GM18498 (cell line): ENCODE results near the gene KLHDC8A.
"Not testable (repeated sequence)": the region's sequence is repeated elsewhere in the genome, so short reads cannot be mapped to it uniquely, and the experiment has no call there.

Experiments used
- ATAC-seq: cut with Tn5 transposase; IDR thresholded peaks from one replicate; pipeline ENCODE4 v1.9.1; 2021; ENCODE audit warnings: mild to moderate bottlenecking, moderate library complexity; ENCODE audit not compliant: unreplicated experiment

Gene KLHDC8A

DNA sequence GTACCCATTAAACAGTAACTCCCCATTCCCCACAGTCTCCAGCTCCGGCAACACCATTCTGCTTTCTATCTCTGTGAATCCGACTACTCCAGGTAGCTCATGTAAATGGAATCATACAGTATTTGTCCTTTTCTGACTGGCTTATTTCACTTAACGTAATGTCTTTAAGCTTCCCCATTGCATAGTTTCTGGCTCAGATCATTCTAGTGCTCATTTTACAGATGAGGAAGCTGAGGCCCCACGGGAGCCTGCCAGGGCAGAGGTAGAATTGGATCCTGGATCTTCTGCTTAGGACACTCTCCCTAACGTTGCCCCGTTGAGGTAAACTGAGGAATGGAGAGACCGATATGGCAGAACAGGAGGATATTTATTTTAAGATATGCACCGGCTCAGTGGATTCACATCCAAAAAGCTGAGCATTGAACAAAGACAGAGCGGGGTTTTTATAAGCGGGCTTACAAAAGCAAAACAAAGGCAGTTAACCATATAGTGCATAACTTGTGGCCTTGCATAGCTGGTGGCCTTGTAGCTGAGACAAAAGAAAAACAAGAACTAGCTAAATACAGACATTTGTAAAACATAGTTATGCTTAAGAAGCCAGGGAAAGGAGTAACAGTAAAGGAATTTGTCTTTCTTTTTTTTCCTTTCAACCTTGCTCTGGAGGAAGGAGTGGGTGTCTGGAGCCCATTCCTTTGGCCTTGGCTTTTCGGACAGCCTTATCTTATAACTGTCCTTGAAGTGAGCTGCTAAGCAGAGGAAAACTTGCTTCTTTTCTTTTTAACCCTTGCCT lies 15.3 kb upstream of the KLHDC8A start:
- ATAC-seq, result no peak

DNA sequence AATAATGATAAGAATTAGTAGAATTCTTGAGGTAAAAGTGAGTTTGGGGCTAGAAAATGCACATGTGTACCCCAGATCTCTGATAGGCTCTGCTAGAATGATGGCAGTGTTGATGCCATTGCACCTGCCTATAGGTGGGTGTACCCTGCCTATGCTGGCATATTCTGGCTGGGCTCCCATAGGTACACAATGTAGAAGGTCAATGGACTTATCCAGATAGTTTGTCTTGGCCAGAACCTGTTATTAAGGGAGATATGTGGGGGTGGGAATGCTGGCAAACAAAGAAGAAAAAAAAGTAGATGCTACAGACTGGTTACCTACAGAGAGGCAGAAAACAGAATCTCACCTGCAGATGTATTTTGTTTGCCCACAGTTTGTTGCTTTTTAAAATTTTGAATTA lies 14.1 kb upstream of the KLHDC8A start:
- no peak for ATAC-seq

DNA sequence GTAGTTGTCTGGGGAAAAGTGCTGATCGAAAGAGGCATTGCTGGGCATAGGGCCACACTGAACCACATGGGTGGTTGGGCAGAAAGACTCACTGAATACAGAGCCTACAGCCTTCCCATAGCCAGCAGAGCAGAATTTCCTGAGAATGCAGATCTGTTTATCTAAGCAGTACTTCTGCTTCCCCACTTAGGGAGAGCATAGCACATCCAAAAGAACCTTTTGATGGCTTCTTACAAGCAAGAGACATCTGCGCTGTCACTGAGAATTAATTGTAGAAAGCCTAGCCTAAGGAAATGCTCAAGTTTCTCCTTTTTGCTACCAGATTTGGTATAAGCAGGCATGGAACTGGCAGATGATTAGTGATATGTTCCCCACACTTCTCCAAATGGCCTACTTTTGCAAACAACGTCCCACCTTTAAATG lies 13.0 kb upstream of the KLHDC8A start:
- ATAC-seq, result no peak

DNA sequence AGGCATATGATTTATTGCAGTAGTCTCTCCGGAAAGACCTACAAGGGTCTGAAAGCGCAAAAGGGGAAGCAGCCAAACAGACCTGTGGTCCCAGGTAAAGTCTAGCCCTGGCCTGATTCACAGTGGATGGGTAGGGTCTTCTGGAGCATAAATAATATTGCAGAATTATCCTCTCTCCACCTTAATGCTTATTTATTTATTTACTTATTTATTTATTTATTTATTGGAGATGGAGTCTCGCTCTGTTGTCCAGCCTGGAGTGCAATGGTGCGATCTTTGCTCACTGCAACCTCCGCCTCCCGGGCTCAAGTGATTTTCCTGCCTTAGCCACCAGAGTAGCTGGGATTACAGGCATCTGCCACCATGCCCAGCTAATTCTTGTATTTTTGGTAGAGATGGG lies 11.8 kb upstream of the KLHDC8A start:
- no peak for ATAC-seq

DNA sequence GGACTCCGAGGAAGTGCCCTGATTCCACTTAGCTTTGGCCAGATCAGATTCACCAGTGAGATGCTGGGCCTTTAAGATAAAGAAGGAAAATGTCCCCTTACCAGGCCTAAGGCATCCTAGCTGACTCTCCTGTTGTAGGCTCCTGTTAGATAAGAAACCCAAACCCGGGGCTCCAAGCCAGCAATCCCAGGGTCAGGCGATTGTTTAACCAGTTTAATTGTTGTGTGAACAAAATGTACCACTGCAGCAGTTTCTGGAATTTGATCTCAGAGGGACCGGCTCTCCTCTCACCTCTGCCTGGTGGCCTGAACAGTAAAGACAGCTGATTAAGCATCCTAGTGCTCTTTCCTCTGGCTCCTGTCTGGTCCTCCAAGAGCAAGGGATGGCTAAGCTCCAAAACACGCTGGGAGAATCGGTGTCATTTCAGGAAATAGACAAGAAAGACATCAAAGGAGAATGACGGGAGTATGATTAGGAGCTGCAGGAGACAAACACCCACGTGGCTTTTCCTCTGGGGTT lies 9.3 kb upstream of the KLHDC8A start:
- ATAC-seq, result no peak

DNA sequence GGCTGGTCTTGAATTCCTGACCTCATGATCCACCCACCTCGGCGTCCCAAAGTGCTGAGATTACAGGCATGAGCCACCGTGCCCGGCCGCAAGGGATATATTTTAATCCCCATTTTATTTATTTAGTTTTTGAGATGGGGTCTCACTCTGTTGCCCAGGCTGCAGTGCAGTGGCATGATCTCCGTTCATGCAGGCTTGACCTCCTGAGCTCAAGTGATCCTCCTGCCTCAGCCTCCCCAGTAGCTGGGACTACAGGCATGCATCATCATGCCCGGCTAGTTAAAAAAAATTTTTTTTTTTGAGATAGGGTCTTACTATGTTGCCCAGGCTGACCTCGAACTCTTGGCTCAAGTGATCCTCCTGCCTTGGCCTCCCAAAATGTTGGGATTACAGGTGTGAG lies 8.4 kb upstream of the KLHDC8A start:
- ATAC-seq, result not testable (repeated sequence)

DNA sequence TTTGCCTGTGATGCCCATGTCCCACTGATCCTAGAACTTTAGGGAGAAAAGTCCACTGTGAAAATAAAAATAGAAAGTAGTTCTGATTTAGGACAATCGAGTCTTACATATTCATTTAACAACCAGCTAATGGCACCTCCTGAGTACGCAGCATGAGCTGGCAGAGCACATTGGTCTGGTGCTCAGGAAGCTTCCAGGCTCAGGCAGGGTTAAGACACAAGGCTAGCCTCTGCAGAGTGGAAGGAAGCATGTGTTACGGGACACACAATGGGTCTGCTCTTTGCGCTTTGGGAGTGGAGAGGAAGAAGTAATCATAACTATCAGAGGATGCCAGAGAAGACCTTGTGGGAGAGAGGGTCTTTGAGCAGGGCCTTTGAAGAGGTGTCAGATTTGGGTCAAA lies 4.2 kb upstream of the KLHDC8A start:
- no peak for ATAC-seq

DNA sequence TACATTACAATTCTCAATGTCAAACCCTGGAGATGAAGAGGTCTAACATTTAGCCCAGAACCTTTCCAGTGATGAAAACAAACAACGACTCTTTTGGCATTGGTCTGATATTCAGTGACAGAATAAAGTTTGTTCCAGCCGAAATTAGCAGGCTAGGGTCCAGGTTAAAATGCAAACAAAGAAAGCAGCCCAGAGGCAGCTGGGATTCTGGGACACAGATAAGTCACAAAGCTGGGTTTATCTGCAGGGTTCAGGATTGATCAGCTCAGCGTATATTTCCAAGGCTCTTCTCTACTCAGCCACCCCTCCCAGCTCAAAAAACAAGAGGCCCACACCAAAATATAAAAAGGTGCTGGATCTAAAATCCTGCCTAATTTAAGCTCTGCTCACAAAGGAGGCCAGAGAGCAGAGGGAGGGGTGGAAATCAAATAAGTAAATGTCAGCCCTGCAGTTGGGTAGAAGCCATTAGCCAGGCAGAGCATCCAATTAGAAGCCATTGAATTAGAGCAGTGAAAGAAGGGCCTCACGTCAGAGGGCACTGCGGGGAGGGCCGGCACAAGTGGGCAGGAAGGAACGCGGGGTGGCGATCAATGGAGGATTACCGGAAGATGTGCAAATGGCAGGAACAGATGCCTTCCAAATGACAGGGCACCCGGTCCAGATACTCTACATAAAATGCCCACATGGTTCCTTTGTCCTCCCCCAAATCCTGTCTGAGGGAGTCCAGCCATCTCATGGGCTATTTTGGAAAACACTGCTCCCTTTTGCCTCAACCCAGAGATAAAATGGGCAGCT lies 3.2 kb upstream of the KLHDC8A start:
- no peak for ATAC-seq

DNA sequence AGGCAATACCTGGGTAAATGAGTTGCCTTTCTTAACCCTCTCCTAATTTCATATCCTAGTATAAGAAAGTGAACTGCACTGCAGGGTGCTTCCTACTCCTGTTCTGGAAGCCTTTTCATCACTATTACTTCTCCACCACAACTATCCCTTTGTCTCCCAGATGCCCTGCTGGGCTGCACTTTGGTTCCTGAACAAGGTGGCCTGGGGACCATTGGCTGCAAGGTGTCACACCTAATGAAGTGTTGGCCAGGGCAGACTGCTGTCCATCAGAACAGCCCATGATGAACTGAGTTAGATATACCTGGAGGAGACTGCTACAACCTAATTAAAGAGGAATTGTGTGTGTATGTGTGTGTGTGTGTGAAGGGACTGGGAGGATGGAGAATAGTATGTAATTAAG lies 1.9 kb upstream of the KLHDC8A start:
- ATAC-seq, result no peak

DNA sequence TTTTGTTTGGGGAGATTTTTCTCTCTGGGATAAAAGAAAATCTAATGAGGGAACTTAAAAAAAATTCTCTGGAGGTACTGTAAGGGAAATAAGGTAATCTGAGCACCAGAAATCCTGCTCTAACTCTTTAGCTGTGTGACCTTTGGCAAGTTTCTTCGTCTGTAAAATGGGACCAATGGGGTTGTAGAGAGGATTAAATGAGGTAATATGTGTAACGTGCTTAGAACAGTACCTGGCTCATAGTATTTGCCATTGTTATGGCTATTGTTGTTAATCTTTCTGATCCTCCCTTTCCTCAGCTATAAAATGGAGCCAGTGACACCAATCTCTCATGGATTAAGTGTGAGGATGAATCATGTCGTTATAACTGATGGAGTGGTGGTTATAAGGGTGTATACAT lies 845 bp upstream of the KLHDC8A start:
- no peak for ATAC-seq

DNA sequence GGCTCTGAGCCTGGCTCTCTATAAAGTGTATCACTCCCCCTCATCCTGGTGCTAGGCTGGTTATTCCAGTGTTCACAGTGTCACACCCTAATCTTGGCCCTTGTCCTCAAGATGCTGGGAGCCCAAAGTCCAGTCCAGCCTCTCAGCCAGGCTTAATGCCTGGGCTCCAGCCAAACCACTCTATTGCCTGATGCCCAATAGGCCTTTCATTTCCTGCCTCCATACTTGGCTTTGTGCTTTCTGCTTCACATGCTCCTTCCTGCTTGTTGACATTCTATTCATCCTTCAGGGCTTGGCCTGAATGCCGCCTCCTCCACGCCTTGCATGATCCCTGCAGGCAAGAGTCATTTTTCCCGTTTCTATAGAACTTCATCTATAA lies 1.7 kb downstream of the KLHDC8A start:
- ATAC-seq, result no peak

DNA sequence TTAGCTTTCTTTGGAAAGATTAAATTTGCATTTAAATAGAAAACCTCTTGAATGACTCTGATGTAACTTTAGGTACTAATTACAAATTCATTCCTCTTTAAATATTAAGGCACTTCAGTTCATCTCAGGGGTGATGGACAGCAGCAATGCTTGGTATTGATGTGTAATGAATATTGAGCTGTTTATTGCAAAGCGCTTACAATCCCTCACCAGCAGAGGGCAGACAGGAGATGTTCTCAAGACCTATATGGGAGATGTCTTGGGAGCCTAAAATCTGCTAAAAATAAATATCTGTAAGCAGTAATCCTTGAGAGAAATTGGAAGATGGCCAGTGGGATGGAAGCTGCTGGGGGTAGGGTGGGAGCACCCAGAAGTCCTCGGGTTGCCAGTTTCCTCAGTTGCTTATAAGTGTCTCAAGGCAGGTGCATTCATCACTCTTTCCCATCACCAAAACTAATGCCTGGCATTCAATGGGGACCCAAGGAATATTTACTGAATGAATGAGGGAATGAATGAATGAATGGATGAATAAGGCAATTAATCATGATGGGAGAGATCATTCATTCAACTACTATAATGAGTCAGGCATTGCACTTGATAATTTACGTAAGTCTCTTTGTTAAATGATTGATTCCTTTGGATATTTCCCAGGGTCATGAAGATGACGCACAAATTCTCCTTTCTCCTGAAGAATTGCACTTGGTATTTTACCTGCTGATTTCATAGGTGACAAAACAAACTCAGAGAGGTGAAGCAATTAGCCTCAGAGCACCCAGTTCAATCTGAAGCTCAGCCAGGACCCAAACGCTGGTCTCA lies 2.3 kb downstream of the KLHDC8A start:
- ATAC-seq, result no peak

DNA sequence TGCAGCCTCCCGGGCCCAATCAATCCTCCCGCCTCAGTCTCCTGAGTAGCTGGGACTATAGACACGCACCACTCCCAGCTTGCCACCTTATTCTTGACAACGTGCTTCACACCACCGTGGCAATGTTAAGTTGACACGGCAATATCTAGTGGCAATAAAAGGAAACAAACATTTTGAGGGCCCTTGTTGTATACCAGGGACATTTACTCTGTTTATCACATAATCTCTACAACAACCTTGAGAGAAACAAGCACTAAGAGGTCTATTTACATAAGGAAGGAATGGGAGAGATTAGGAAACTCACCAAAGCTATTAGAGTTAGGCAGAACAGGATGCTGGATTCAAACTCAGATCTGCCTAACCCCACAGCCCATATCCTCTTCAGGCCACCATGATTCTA lies 3.1 kb downstream of the KLHDC8A start:
- ATAC-seq, result no peak

DNA sequence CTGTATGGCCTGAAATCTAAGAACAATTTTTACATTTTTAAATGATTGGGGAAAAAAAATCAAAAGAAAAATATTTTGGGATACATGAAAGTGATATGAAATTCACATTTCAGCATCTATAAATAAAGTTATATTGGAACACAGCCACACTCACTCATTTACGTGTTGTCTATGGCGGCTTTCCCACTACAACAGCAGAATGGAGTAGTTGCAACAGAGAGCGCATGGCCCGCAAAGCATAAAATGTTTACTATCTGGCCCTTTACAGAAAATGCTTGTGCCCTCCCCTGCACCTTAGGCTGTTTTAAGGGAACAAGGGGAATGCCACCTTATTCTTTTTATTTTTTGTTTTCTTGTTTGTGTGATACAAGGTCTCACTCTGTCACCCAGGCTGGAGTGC lies 3.5 kb downstream of the KLHDC8A start:
- no peak for ATAC-seq

DNA sequence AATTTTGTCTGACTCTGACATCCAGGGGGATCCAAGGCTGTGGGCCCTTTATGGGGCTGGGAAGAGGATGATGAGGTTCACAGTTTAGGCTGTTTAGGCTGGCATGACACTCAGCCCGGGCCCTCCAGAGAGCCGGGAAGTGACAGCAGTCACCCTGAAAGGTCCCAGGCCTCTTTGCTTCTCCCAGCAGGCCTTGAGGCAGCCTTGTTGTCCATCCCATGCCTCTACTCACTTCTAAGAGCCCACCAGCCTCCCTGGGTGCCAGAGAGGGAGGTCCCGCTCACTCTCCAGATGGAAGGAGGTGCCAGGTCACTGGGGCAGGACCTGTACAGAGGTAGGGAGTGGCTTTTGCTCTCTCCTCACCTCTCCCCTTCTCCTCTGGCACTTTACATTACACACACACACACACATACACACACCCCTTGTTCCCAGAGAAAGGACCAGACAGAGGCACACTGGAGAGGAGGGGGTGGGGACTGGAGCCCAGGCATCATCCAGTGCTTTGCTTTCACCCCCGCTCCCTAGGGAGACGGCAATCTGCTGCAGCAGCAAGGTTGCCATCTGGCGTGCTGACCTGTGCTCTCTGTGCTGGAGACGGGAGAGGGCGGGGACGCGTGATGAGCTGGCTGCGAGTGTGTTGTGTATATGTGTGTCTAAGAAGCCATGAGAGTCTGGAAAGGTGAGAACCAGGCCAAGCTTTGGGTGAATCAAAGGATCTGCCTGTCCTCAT lies 4.6 kb downstream of the KLHDC8A start:
- no peak for ATAC-seq

DNA sequence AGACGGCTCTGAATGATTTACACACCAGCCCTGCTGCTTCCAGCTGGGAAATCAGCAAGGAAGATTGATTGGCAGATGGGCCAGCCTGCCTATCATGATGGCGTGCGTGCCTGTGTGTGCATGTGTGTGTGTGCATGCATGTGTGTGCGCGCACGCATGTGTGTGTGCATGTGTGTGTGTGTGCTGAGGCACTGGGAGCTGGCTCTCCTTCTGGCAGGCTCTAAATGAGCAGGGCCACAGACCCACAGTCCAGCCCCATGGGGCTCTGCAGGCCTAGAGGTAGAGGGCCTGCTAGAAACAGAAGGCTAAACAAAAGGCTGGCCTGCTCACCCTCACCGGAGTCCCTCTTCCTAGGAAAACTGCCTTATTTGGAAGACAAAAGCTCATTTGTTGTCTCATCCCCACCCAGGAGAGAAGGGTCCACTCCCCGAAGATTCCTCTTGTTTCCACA lies 6.0 kb downstream of the KLHDC8A start:
- ATAC-seq, result no peak

DNA sequence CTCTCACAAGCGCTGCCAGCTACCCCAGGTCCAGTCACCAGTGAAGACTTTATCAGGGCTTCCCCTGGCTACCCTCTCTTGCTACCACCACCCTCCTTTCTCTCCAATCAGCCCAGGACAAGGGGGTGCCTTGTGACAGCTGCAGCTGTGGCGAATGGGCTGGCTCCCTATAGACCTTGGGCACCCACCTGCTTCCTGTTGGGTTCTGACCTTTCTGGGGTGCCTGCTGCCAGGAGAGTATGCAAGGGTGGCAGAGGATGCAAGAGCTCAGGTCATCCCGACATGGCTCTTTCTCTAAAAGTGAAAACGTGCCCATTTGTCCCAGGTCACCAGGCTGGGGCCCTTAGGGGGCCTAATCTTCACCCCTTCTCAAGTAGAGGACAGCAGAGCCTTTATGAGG lies 6.6 kb downstream of the KLHDC8A start:
- ATAC-seq, result no peak

DNA sequence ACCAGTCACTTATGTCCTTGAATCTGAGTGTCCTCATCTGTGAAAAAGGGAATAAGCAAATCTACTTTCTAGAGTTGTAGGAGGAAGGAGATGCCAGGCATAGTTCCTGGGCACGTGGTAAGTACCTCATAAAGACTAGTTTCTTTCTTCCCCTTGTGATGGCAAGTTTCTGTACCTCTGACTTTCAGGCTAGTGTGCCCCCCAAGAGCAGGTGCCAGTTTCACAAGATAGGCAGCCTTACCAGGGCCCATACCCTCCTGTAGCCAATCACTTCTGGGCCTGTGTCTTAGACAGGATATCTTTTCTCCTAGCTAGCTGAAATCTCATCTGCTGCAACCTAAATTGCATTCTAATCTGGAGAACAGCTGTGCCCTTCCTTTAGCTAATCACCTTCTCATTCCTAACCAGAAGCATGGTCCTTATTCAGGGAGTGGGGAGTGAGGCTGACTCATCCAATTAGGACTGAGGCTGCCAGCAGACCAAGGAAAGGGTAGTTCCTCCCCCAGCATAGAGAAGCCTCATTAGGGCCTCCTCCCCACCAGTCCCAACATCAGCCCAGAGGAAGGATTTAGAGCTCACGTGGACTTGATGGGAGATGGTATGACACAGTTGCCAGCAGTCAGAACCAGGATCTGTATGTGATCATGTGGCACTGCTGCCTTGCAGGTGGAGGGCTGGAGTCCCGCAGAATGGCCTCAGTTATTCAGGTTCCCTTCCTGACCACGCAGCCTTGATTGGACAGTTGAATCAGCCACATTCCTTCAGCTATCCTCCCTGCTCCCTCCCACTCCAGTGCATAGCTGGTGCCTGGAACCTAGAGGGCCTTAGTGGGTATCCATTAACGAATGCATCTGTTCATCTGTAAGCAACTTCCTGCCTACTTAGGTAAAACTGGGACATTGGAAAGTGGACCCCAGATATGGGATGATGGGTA lies 7.9 kb downstream of the KLHDC8A start:
- no peak for ATAC-seq

DNA sequence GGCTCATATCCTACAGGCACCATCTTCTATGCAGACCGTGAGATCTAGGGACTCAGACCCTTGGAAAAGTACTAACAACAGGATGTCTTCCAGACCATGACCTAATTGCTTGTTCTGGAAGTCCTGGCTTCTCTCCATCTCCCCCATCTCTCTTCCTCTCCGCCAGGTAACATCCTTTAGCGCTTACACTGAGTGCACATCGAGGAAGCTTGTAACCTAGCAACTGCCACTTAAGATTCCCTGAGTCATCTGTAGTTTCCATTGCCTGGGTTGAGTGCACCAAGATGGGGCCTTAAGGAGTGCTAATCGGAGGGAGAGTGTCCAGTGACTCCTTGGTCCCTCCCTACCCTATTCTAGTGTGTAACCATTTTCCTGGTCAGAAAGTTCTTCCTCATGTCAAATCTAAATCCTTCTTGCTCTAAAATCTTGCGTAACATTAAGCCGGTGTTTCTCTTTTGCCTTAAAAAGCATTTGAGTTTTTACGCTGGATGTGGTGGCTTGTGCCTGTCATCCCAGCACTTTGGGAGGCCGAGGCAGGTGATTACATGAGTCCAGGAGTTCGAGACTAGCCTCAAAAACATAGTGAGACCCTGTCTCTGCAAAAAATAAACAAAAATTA lies 9.7 kb downstream of the KLHDC8A start:
- no peak for ATAC-seq
